H1 (cell line): Measurements from ENCODE around the gene IFNL1. TPM values are rescaled to one million over a fixed set of nuclear protein-coding genes. Genes with fewer than 3 reads are reported as not detected.

Experiments
- polyA plus RNA-seq, 7 experiments: library from polyadenylated mRNA; depleted of rRNA in 3 of 7; stranded (reverse) in 5 of 7; unstranded in 2 of 7; fragments of >200 nt in 5 of 7; fragments of 200-250 nt in 2 of 7; gene quantifications; 1 replicate in 5 of 7; 2 replicates in 1 of 7; 4 replicates in 1 of 7; pipeline versions ENCODE4 v1.2.1 to v1.2.3, GENCODE V29; 2011 to 2013; ENCODE audit warnings: missing spikeins in 2 of 7, mixed read lengths in 2 of 7
- total RNA-seq: library from RNA; stranded (reverse); fragmentation: NEBNext Ultra II Directional; extraction: Animal tissue kit (Norgen Biotek cat#: 25700); gene quantifications from 2 replicates; pipeline ENCODE4 v1.2.1, GENCODE V29; 2021
- TF ChIP-seq, protein P1 (sequence below): IDR thresholded peaks from 2 replicates; pipeline ENCODE4 v1.6.1; 2012; ENCODE audit warnings: low read length, inconsistent platforms

The IFNL1 gene
- total and polyA plus RNA-seq, 2 of the 8 experiments (the other 6 are each of a cell fraction or from before 2014, with no cell fraction given) = not detected

DNA sequence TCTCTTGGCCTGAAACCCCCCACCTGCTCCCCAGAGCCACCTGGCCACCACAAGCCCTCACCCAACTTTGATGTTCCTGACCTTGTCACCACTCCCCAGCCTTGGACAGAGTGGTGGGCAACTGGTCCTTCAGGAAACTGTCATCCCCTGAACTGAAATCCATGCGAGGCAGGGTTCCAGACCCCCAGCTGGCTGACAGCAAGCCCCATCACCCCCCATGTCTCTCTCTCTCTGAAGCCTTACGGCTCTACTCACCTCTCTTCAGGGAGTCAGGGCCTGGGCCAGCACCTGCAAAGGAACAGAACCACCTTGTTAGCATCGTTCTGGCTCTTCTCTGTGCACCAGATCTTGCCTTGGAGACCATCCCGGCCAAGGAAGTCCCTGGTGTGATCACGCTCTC, 21.9 kb downstream of the IFNL1 start (continued):
- TF ChIP-seq, protein P1, sequence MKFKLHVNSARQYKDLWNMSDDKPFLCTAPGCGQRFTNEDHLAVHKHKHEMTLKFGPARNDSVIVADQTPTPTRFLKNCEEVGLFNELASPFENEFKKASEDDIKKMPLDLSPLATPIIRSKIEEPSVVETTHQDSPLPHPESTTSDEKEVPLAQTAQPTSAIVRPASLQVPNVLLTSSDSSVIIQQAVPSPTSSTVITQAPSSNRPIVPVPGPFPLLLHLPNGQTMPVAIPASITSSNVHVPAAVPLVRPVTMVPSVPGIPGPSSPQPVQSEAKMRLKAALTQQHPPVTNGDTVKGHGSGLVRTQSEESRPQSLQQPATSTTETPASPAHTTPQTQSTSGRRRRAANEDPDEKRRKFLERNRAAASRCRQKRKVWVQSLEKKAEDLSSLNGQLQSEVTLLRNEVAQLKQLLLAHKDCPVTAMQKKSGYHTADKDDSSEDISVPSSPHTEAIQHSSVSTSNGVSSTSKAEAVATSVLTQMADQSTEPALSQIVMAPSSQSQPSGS = no peak
